HepG2 (cell line): ENCODE measurements around the gene THRAP3. TPM values are rescaled to one million over a fixed set of nuclear protein-coding genes. Genes with fewer than 3 reads are reported as not detected.

ENCODE experiments used
- ATAC-seq: fragments of 200-7000 bp; cut with Tn5 transposase; 3 replicates; pipeline ENCODE4 v1.9.1; 2020; ENCODE audit warnings: mild to moderate bottlenecking, moderate library complexity
- BruUV-seq: library from RNA; stranded (reverse); fragments of 400-500 nt; replicated peaks from 2 replicates; lab custom pipeline; 2021; lab: Mats Ljungman, UMichigan
- CTCF ChIA-PET: fragments of 300-600 bp; formaldehyde crosslinking; extraction: SDS; loops from one replicate; lab custom pipeline; 2021; ENCODE audit warnings: low total read pairs, inconsistent platforms, low intra/inter-chr PET ratio; lab: Yijun Ruan, JAX
- POLR2A ChIA-PET: fragments of 350-600 bp; sonication (Branson Sonifier 250); formaldehyde crosslinking; loops from one replicate; lab custom pipeline; 2020; ENCODE audit warnings: antibody characterized with exemption, inconsistent platforms; lab: Yijun Ruan, JAX
- DNase-seq: peaks from one replicate; pipeline ENCODE4 v3.0.0-alpha.2; 2015; ENCODE audit warnings: low spot score
- FAIRE-seq: peaks from 3 replicates; lab custom pipeline; 2011; peaks lifted over from hg19 to GRCh38; lab: Jason Lieb, UNC
- H2AFZ ChIP-seq: one replicate; pipeline ENCODE4 v1.6.1; 2011; ENCODE audit warnings: low read length, inconsistent platforms
- H3K27ac ChIP-seq: fragments of 300-600 bp; 3 replicates; pipeline ENCODE4 v1.8.0; 2011; ENCODE audit warnings: mixed run types, mild to moderate bottlenecking, mixed read lengths, low read length, inconsistent platforms; ENCODE audit not compliant: insufficient read depth; ENCODE audit errors: extremely low read length
- H3K27me3 ChIP-seq, 2 experiments: fragments of 200-600 bp in 1 of 2; 2 replicates in 1 of 2; 3 replicates in 1 of 2; pipeline versions ENCODE4 v1.6.0 to v1.8.0; 2011; ENCODE audit warnings: low read length in 2 of 2, mild to moderate bottlenecking in 2 of 2, moderate library complexity in 2 of 2, inconsistent platforms in 1 of 2; ENCODE audit not compliant: insufficient read depth in 2 of 2, control insufficient read depth in 1 of 2
- H3K36me3 ChIP-seq, 2 experiments: fragments of 200-600 bp in 1 of 2; replicated peaks in 1 of 2; 2 replicates in 1 of 2; 3 replicates in 1 of 2; pipeline versions ENCODE4 v1.5.1 to v1.8.0; 2011; ENCODE audit warnings: low read length in 2 of 2, inconsistent platforms in 1 of 2; ENCODE audit not compliant: insufficient read depth in 2 of 2, control insufficient read depth in 1 of 2
- H3K4me1 ChIP-seq: 2 replicates; pipeline ENCODE4 v1.5.1; 2012; ENCODE audit warnings: low read length, inconsistent platforms; ENCODE audit not compliant: insufficient read depth
- H3K4me2 ChIP-seq: 2 replicates; pipeline ENCODE4 v1.6.0; 2011; ENCODE audit warnings: low read depth, low read length, inconsistent platforms
- H3K4me3 ChIP-seq, 3 experiments: fragments of 200-600 bp in 1 of 3; sonication (generic), shearing (Covaris generic) in 1 of 3; replicated peaks in 1 of 3; 2 replicates each; pipeline ENCODE4 v1.5.1; 2011 to 2016; ENCODE audit warnings: low read length in 3 of 3, inconsistent platforms in 2 of 3, low read depth in 2 of 3, mild to moderate bottlenecking in 2 of 3, control low read depth in 1 of 3, mixed read lengths in 1 of 3; ENCODE audit not compliant: insufficient read depth in 1 of 3
- H3K79me2 ChIP-seq: one replicate; pipeline ENCODE4 v1.6.1; 2011; ENCODE audit warnings: low read length, inconsistent platforms; ENCODE audit not compliant: insufficient read depth
- H3K9ac ChIP-seq: 2 replicates; pipeline ENCODE4 v1.6.0; 2011; ENCODE audit warnings: mild to moderate bottlenecking, low read depth, low read length, inconsistent platforms; ENCODE audit not compliant: insufficient read depth
- H3K9me3 ChIP-seq: 2 replicates; pipeline ENCODE4 v1.5.1; 2012; ENCODE audit warnings: mild to moderate bottlenecking, low read length
- H4K20me1 ChIP-seq: 2 replicates; pipeline ENCODE4 v1.6.0; 2011; ENCODE audit warnings: inconsistent platforms, mild to moderate bottlenecking, low read length, moderate library complexity; ENCODE audit not compliant: insufficient read depth
- KAT8 ChIP-seq: IDR thresholded peaks from 2 replicates; pipeline ENCODE4 v1.6.1; 2016; ENCODE audit warnings: missing genetic modification reagents, missing compliant biosample characterization
- MTA1 ChIP-seq: sonication (generic); formaldehyde crosslinking; IDR thresholded peaks from 2 replicates; pipeline ENCODE4 v1.4.0; 2020; ENCODE audit warnings: missing genetic modification reagents, mild to moderate bottlenecking, borderline replicate concordance
- NR2F6 ChIP-seq, 2 experiments: IDR thresholded peaks; 2 replicates each; pipeline ENCODE4 v1.6.1; 2016; ENCODE audit warnings: antibody characterized with exemption in 1 of 2, mild to moderate bottlenecking in 1 of 2
- PATZ1 ChIP-seq: sonication (generic); formaldehyde crosslinking; IDR thresholded peaks from 2 replicates; pipeline ENCODE4 v1.4.0; 2020; ENCODE audit warnings: missing genetic modification reagents
- ZBTB21 ChIP-seq: sonication (generic); formaldehyde crosslinking; IDR thresholded peaks from 2 replicates; pipeline ENCODE4 v1.4.0; 2020; ENCODE audit warnings: missing genetic modification reagents
- ZBTB33 ChIP-seq: sonication (generic); formaldehyde crosslinking; IDR thresholded peaks from 2 replicates; pipeline ENCODE4 v1.4.0; 2020; ENCODE audit warnings: missing genetic modification reagents
- ZIK1 ChIP-seq: sonication (generic); formaldehyde crosslinking; IDR thresholded peaks from 2 replicates; pipeline ENCODE4 v1.5.0; 2020; ENCODE audit warnings: mild to moderate bottlenecking, low read depth, missing genetic modification reagents, borderline replicate concordance
- ZNF503 ChIP-seq: sonication (generic); formaldehyde crosslinking; IDR thresholded peaks from 2 replicates; pipeline ENCODE4 v1.4.0; 2020; ENCODE audit warnings: missing genetic modification reagents
- ZNF7 ChIP-seq: IDR thresholded peaks from 2 replicates; pipeline ENCODE4 v1.6.1; 2016; ENCODE audit warnings: missing biosample characterization, missing genetic modification reagents
- ZNF772 ChIP-seq: sonication (generic); formaldehyde crosslinking; IDR thresholded peaks from 2 replicates; pipeline ENCODE4 v1.5.0; 2020; ENCODE audit warnings: mild to moderate bottlenecking, missing genetic modification reagents
- WGBS: methylation state at CpG from one replicate; pipeline ENCODE4 v1.1.6; 2017; ENCODE audit warnings: low lambda C conversion rate; 5-methylcytosine and 5-hydroxymethylcytosine counted together
- in situ Hi-C: cut with HindIII; loops from 2 replicates; pipeline ENCODE4 v1.10.0; 2017; ENCODE audit warnings: low pct_unique_long_range_greater_than_20kb; ENCODE audit not compliant: extremely low pct_ligation_motif_present
- intact Hi-C: fragments of 100-400 bp; cut with micrococcal nuclease; formaldehyde crosslinking; loops from one replicate; pipeline ENCODE4 v1.10.0; 2022; ENCODE audit not compliant: unreplicated experiment
- polyA plus RNA-seq, 8 experiments: library from polyadenylated mRNA; depleted of rRNA in 3 of 8; stranded (reverse) in 7 of 8; unstranded in 1 of 8; fragments of >200 nt; fragmentation: Illumina TruSeq in 4 of 8; extraction: Trizol in 4 of 8; gene quantifications; 2 replicates each; pipeline versions ENCODE4 v1.2.1 to v1.2.3, GENCODE V29; 2011 to 2016; ENCODE audit warnings: low read depth in 4 of 8, missing spikeins in 1 of 8, mixed read lengths in 1 of 8; ENCODE audit not compliant: insufficient read depth in 1 of 8
- total RNA-seq, 5 experiments: library from RNA; depleted of rRNA; stranded (reverse); fragments of >200 nt; fragmentation: Illumina TruSeq; extraction: Trizol; gene quantifications; 2 replicates each; pipeline ENCODE4 v1.2.3, GENCODE V29; 2016; ENCODE audit warnings: low read depth in 1 of 5

Gene THRAP3
- total and polyA plus RNA-seq, 2 of the 13 experiments (the other 11 are each of a cell fraction or from before 2014, with no cell fraction given), result 45.0 to 92.6 TPM

GRCh38 chr1:36239941-36240637, 15.8 kb downstream of the THRAP3 start:
- peaks cover 2 to 19% of the 10 kb centered on the region in 2 experiments; a peak in 2 of 5 replicates for H3K36me3 ChIP-seq
- no peaks in the 10 kb centered on the region for H3K9me3 ChIP-seq
- in situ Hi-C loops (no loop called here), intact Hi-C loops (loop anchor here (1.0 to 2.0 kb wide), 3 partner anchors 15 to 45 kb away; partner anchors contain the start of gene THRAP3)
- H3K4me1 ChIP-seq, result peaks cover 94% of the 10 kb centered on the region
- no peak overlapping the region for H2AFZ ChIP-seq
- FAIRE-seq (peak; percentile 99), DNase-seq (peak; percentile 93), ATAC-seq (peak; percentile 96)
- no peaks in the 10 kb centered on the region for H3K27me3 ChIP-seq
- POLR2A ChIA-PET, result interaction anchor here (0.8 to 5.4 kb wide), 14 partner anchors 9 to 224 kb away, joined by 3 to 141 read pairs (median 6); partner anchors contain the start of genes MRPS15 and THRAP3
- H4K20me1 ChIP-seq, result peaks cover 32% of the 10 kb centered on the region
- TSS peak; percentile 29 for BruUV-seq
- peak overlapping the region; percentile 64 for H3K9ac ChIP-seq
- H3K79me2 ChIP-seq, result peaks cover 84% of the 10 kb centered on the region
- H3K4me3 ChIP-seq, result peak overlapping the region in 2 of 3 experiments; percentile 26 to 29; a peak in 3 of 6 replicates
- H3K27ac ChIP-seq, result peak overlapping the region; percentile 89
- peak overlapping the region; percentile 73 for H3K4me2 ChIP-seq
- CTCF ChIA-PET, result no interaction called here
- 5% methylated on average over 4 of the region's 4 CpGs for WGBS
- TF ChIP-seq ZNF503 (CRISPR knock-in tag) (peak; percentile 74), ZNF772 (CRISPR knock-in tag) (peak; percentile 54; the same call in 1 of the 2 replicates), ZBTB33 (CRISPR knock-in tag) (peak; percentile 62), KAT8 (CRISPR knock-in tag) (0 out of 2 replicates have a peak, but pooled peaks have one; percentile 45), MTA1 (CRISPR knock-in tag) (no peak), NR2F6 (IDR thresholded peaks at IDR 0.05) (peak; percentile 77), NR2F6 (CRISPR knock-in tag; IDR thresholded peaks at IDR 0.05) (peak; percentile 54), ZIK1 (CRISPR knock-in tag) (no peak), ZBTB21 (no peak), PATZ1 (peak; percentile 63), ZNF7 (CRISPR knock-in tag) (peak; percentile 50; the same call in 1 of the 2 replicates)
